Brain microvascular endothelial cell (primary cell): ENCODE results near the gene SCAANT1.

Experiments
- DNase-seq: peaks from one replicate; pipeline ENCODE4 v3.0.0-alpha.2; 2020
- H3K27ac ChIP-seq: fragments of 250-450 bp; sonication (Bioruptor Pico); 2 replicates; pipeline ENCODE4 v1.5.1; 2020; ENCODE audit warnings: mild to moderate bottlenecking, moderate library complexity
- H3K27me3 ChIP-seq: fragments of 250-450 bp; sonication (Bioruptor Pico); replicated peaks from 2 replicates; pipeline ENCODE4 v1.5.1; 2020; ENCODE audit warnings: mild to moderate bottlenecking
- H3K36me3 ChIP-seq: fragments of 250-450 bp; sonication (Bioruptor Pico); replicated peaks from 2 replicates; pipeline ENCODE4 v1.5.1; 2020; ENCODE audit warnings: mild to moderate bottlenecking
- H3K4me3 ChIP-seq: 2 replicates; pipeline ENCODE4 v1.5.1; 2011; ENCODE audit warnings: low read depth, mild to moderate bottlenecking, control low read depth, low read length, moderate library complexity
- in situ Hi-C: cut with HindIII; loops from 2 replicates; pipeline ENCODE4 v1.10.0; 2017; ENCODE audit warnings: low sequenced_read_pairs, low pct_ligation_motif_present
- TF ChIP-seq, protein P1 (sequence below): IDR thresholded peaks from 2 replicates; pipeline ENCODE4 v1.5.1; 2011; ENCODE audit warnings: low read depth, mild to moderate bottlenecking, moderate library complexity, low read length, control low read depth, inconsistent platforms; ENCODE audit errors: missing control alignments

SCAANT1 gene

DNA sequence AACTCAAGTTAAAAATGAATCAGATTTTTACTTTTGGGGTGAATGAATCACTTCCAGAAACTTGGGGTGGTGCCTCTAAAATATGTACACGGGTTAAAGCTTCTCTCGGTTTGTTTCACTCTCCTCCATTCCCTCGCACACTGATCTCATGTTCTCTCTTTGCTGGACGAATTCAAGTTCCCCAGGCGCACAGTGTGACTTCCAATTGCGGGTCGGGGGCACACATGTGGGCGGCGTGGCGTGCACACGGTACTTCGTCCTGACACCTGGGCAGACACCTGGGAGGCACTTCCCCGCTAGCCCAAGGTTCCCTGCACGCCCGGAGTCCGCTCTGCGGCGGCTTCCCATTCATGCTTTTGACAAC, 692 bp downstream of the SCAANT1 start:
- DNase-seq = no peak
- Histone ChIP-seq H3K27me3 (no peaks in the 10 kb centered on the region), H3K36me3 (peaks cover 4% of the 10 kb centered on the region), H3K27ac (peak overlapping the region; percentile 97), H3K4me3 (peak overlapping the region; percentile 73)
- TF ChIP-seq, protein P1, sequence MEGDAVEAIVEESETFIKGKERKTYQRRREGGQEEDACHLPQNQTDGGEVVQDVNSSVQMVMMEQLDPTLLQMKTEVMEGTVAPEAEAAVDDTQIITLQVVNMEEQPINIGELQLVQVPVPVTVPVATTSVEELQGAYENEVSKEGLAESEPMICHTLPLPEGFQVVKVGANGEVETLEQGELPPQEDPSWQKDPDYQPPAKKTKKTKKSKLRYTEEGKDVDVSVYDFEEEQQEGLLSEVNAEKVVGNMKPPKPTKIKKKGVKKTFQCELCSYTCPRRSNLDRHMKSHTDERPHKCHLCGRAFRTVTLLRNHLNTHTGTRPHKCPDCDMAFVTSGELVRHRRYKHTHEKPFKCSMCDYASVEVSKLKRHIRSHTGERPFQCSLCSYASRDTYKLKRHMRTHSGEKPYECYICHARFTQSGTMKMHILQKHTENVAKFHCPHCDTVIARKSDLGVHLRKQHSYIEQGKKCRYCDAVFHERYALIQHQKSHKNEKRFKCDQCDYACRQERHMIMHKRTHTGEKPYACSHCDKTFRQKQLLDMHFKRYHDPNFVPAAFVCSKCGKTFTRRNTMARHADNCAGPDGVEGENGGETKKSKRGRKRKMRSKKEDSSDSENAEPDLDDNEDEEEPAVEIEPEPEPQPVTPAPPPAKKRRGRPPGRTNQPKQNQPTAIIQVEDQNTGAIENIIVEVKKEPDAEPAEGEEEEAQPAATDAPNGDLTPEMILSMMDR = no peak
- in situ Hi-C loops = no loop called here

DNA sequence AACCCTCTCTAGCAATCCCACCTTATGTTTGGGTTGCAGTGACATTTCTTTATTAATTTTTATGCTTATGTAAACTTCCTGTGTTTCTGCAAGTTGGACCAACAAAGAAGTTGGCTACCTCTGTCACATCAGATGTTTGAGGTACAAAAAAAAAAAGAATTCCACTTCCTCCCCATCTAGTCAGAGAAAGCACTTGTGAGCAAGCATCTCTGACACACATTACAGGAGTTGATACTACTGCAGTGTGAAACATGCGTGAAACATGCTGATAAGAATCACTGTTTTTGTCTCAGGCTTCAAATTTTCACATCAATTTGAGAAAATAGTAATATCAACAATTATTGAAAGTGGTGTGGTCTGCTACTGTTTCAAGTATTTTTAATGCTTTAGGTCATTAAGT, 1.3 kb downstream of the SCAANT1 start:
- in situ Hi-C loops = no loop called here
- H3K27ac ChIP-seq = peak overlapping the region; percentile 97
- TF ChIP-seq, protein P1 = no peak
- no peaks in the 10 kb centered on the region for H3K27me3 ChIP-seq
- peak overlapping the region; percentile 73 for H3K4me3 ChIP-seq
- DNase-seq = no peak
- peaks cover 4% of the 10 kb centered on the region for H3K36me3 ChIP-seq

DNA sequence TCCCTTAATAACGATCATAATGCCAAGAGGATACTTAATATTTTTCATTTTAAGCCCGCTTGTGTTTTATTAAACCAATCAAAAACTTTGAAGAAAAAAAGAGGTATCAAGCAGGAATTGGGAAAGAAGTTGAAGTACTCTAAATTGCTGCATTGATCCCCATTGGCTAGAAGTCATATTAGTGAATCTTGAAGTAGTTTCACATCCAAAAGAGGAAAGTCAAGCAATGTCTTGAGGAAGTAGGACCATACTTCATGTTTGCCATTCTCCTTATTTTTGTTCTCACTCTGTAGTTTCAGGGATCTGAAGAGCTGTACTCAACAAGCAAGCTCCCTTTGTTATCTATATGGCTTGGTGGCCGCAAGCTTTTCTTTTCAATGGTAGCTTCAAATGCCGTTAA, 2.2 kb downstream of the SCAANT1 start:
- H3K4me3 ChIP-seq = no peak overlapping the region
- in situ Hi-C loops = no loop called here
- TF ChIP-seq, protein P1 = no peak
- no peak overlapping the region for H3K27ac ChIP-seq
- no peak for DNase-seq
- H3K27me3 ChIP-seq = no peaks in the 10 kb centered on the region
- H3K36me3 ChIP-seq = peaks cover 2% of the 10 kb centered on the region

DNA sequence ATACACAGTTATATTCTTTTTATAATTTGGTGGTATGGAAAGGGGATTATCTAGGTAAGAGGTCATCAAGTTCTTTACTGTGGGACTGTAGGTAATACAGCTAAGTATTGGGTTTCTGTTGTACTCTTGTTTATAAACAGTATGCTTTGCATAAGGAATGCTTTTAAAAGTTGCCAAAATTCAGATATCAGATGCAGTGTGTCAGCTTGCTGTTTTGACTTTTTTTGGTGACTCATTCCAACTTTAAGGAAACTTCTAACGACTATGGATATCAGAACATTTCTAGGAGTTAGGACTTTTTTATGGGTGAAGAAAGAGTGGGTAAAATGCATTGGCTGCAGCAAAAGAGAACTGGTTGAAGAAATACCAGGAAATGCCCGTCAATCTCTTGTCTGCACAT, 2.8 kb downstream of the SCAANT1 start:
- Histone ChIP-seq H3K4me3 (no peak overlapping the region), H3K27me3 (no peaks in the 10 kb centered on the region), H3K36me3 (no peaks in the 10 kb centered on the region), H3K27ac (no peak overlapping the region)
- in situ Hi-C loops = no loop called here
- DNase-seq = no peak
- TF ChIP-seq, protein P1 = no peak

DNA sequence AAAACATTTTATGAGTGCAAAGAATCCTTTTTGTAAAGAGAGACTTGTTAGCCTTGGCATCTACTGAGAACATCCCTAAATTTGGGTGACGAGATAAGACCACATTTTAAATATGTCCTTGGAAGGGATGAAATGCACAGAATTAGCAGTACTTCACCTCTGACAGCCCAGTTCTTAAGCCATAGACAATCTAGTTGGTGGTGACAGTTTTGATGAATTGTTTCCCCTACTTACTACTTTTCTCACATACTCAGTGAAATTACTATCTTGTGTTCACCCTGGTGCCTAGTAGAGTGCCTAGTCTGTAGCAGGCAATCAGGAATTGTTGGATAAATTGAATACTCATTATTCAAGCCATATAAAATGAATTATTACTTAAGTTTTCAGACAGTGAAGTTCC, 3.4 kb downstream of the SCAANT1 start:
- H3K27ac ChIP-seq = no peak overlapping the region

DNA sequence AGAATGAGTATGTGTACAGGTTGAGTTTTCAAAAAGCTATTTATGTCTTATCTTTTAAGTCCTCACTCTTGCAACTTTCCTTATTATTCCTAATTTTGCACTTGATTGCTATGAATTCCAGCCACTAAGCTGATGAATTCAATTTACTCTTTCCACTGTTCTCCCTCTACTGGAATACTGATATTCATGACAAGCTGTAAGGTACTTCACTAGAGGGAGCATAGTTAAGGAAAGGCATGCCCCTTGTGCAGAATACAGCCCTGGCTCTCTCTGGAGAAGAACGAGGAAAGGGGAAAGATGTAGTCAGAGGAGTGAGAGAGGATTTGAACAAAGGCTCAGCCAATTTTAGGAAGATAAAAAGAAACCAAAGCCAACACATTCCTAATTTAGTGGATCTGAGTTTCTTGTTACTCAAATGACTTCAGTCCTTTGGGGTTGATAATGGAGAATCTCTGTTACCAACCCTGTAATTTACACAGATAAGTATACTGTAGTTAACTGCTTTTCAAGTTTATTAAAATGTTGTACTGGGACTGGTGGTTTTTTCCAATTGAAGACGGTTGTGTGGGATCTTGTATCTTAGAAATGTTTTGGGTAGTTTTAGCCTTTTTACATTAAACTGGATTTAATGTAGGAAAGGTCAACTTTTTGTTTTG, 4.0 kb downstream of the SCAANT1 start:
- DNase-seq = no peak
- TF ChIP-seq, protein P1 = peak; percentile 50
- in situ Hi-C loops = no loop called here
- no peaks in the 10 kb centered on the region for H3K27me3 ChIP-seq
- no peak overlapping the region for H3K27ac ChIP-seq
- H3K36me3 ChIP-seq = no peaks in the 10 kb centered on the region
- H3K4me3 ChIP-seq = no peak overlapping the region

More for the DNA sequence above, 3.4 kb downstream of the SCAANT1 start:
- Histone ChIP-seq H3K4me3 (no peak overlapping the region), H3K36me3 (no peaks in the 10 kb centered on the region), H3K27me3 (no peaks in the 10 kb centered on the region)
- TF ChIP-seq, protein P1 = no peak
- in situ Hi-C loops = no loop called here
- no peak for DNase-seq
